GM19238 (cell line): ENCODE data around the gene FSIP1.

Source experiments
- DNase-seq: peaks from one replicate; pipeline ENCODE4 v3.0.0; 2011; ENCODE audit warnings: low spot score; ENCODE audit not compliant: insufficient read length

Gene FSIP1

GRCh38 chr15:39720621-39721611 lies 61.7 kb downstream of the FSIP1 start:
- DNase-seq = no peak

GRCh38 chr15:39720081-39720480 lies 62.6 kb downstream of the FSIP1 start:
- no peak for DNase-seq

- no peak for DNase-seq
Measured at GRCh38 chr15:39719109-39719508, 63.5 kb downstream of the FSIP1 start.

DNA sequence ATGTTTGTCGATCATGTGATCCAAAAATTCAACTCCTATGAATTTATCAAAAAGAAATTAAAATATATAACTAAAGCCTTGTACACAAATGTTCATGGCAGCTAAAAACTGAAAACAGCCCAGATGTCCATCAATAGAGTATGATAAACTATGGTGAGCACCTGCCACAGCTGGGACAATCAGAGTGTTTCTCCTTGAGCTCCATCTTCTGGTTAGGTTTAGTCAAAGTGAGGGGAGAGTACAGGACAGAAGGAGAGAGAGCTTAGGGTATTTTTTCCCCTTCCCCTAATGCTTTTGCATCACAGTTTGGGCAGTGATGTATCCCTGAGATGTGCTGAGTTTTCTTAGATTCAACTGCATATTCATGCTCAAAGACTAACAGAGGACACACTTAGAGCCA lies 65.5 kb downstream of the FSIP1 start:
- DNase-seq = no peak

- no peak for DNase-seq
Measured at GRCh38 chr15:39714251-39714650, 68.4 kb downstream of the FSIP1 start.

DNA sequence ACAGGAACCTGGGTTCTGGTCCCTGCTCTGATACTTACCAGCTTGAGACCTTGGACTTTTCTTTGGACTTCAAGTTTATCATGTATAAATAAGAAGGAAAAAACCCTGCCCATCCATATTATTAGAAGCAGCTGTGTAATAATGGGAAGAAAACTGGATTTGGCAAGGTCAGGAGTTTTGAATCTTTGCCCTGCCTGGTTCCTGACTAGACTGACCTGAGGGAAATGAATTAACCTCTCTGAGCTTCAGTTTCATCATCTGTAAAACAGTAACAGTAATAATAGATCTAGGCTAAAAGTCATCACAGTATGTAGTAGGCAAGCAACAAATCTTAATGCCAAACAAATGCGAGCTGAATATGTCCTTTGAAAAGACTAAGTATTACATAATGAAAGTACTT lies 68.8 kb downstream of the FSIP1 start:
- DNase-seq = no peak

DNA sequence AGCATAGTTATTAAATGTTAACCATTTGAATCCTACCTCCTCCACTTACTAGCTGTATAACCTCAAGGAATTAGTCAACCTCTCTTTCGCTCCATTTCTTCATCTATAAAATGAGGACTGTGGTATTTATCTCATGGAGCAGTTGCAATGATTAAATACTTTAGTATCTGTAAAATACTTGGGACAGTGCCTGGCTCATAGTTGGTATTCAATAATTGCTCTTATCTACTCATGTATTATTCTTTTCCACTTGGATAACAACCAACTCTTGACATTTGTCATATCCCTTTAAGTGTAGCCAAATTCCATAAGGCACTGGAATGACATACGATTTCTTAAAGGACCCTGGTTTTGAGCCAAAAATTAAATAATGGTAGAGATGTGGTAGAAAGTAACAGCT lies 72.0 kb downstream of the FSIP1 start:
- no peak for DNase-seq

DNA sequence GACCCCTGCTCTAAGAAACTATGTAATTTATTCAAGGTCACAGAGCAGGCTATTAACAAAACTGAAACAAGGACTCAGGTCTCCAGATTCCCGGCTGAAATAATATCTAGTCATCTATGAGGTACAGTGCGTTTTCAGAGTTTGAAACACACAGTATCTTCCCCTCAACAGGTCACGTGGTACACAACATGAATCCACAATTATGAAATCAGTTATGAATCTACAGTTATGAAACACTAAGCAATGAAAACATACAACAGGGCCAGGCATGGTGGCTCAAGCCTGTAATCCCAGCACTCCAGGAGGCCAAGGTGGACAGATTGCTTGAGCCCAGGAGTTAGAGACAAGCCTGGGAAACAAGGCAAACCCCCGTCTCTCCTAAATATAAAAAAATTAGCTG lies 72.7 kb downstream of the FSIP1 start:
- DNase-seq = no peak

GRCh38 chr15:39706206-39706605 lies 76.4 kb downstream of the FSIP1 start:
- DNase-seq = no peak

DNA sequence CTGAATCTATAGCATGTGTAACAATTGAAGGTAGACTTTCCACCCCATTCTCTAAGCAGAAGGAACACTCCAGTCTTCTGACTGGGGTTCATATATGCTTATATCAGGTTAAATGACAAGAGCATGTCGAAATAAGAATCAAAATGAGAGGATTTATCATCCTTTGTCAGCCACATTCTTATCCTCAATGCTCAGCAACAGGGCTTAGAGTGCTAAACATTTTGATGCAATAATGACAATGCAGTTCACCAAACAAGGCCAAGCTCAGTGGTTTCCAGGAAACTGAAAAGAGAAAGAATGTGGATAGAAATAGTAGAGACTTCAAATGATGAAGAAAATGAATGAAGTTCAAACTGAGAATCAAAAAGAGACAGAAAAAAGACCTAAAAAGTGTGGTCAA lies 78.0 kb downstream of the FSIP1 start:
- no peak for DNase-seq

GRCh38 chr15:39704235-39704634 lies 78.4 kb downstream of the FSIP1 start:
- DNase-seq = no peak

- DNase-seq = no peak
Measured at GRCh38 chr15:39701988-39702387, 80.7 kb downstream of the FSIP1 start.

GRCh38 chr15:39700375-39700700 lies 82.3 kb downstream of the FSIP1 start:
- DNase-seq = no peak

GRCh38 chr15:39699516-39700374 lies 82.9 kb downstream of the FSIP1 start:
- no peak for DNase-seq

DNA sequence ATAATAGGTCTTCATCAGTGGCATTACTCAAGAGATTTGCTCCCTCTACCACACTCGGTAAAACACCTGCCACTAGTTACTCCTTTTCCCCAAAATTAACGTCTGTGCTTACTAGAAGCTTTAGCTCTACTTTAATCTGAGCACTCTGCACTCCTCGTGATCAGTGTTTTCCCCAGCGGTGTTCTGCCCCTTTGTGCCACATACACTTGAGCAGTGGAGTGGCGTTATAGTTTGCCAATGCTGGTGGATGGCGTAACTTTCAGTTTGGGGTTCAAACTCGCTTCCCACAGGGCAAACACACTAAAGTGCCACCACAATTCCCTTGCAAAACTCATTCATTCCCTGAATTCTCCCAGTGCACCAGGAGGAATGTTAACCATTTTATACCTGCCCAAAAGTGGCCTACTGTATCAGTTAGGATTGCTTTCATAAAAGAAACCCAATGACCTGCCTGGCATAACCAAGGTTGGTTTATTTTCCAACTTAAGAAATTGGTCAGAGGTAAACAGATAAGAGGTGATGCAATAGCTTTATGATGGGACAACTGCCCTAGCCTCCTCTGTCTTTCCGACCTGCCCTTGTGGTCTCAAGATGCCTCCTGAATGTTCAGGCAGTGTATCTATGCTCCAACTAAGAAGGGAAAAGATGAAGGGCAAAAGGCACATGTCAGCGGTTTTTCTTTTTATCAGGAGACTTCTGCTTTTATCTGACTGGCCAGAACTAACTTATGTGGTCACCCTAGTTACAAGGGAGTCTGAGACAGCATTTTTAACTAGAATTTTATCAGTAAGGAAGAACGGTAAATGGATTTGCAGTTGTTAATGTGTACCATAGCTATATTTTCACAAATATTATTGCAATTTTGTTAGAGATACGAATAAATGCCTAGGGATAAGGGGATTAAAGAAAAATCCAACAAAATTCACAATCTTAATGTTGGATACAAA lies 83.9 kb downstream of the FSIP1 start:
- DNase-seq = no peak

- DNase-seq = no peak
Measured at GRCh38 chr15:39697509-39697908, 85.1 kb downstream of the FSIP1 start.

- no peak for DNase-seq
Measured at GRCh38 chr15:39695793-39696192, 86.8 kb downstream of the FSIP1 start.

- no peak for DNase-seq
Measured at GRCh38 chr15:39692356-39693327, 90.0 kb downstream of the FSIP1 start.

DNA sequence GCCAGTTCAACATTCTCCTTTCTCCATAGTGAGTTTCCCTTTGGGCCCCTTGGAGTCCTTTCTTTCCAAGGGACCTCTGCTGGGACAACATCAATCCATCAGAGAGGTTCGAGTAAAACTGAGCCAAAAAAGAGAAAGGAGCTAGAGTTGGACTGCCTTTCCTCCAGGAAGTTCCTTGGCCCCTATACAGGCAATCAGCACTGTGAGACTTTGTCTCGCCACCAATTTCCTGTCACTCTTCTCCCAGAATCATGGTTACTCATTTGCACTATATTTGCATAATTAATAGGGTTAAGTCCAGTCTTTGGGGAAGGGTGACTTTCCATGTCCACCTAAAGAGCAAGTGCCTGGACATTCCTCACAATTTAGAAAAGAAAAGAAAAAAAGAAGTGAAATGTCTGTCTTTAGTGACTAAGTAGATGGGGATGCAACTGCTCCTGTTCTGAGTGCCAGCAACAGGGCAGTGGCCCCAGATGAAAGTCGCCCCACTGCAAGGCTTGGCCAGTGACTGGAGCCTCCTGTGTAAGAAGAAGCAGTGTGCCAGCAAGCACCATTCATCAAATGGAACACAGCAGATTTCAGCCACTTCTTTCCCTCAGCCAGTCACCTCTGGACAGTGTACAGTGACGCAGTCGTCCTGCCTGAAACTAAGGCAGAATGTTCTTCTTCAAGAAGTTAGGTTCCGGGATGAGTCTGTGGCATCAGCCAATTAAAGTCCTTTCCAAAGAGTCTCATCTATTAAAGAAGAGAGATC lies 91.6 kb downstream of the FSIP1 start:
- DNase-seq = no peak
